ENCODE results near the gene SPG21. TPM values are rescaled to one million over a fixed set of nuclear protein-coding genes. Genes with fewer than 3 reads are reported as not detected.

SPG21 gene
- total RNA-seq, 1 donor from 2014 or later, result 45.3 TPM

- DNase-seq (ENCODE audit: missing footprints) (no peak), ATAC-seq (no peak)
- intact Hi-C loops (cut with DNase I), result no loop called here
These were observed 38.8 kb downstream of the SPG21 start for GRCh38 chr15:64950888-64951287.

- intact Hi-C loops (cut with DNase I), result no loop called here
- DNase-seq (ENCODE audit: missing footprints), result no peak
- ATAC-seq, result no peak
These were observed 40.1 kb downstream of the SPG21 start for GRCh38 chr15:64949383-64950186.

DNA sequence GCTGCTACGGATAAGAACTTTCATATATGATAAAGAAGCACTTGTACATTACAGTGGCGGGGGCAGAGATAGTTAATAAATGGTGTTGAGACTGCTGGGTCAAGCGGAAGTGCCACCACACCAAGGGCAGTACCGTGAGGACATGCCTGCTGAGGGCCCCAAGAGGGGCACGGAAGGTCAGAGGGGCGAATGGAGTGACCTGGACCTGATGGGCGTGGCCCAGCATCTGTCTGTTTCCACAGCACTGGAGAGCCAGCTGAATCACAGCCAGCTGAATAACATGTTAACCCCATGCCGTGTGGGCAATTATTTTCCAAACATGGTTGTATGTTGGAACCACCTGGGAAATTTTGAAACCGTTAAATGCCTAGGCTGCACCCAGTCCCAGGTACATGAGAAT is 40.8 kb downstream of the SPG21 start:
- ATAC-seq, result no peak
- intact Hi-C loops (cut with DNase I), result no loop called here
- no peak for DNase-seq (ENCODE audit: missing footprints)

GRCh38 chr15:64947211-64947610 is 42.5 kb downstream of the SPG21 start:
- intact Hi-C loops (cut with DNase I), result no loop called here
- no peak for ATAC-seq
- DNase-seq (ENCODE audit: missing footprints), result no peak

GRCh38 chr15:64944961-64945360 is 44.8 kb downstream of the SPG21 start:
- no peak for ATAC-seq
- DNase-seq (ENCODE audit: missing footprints), result no peak
- intact Hi-C loops (cut with DNase I), result no loop called here

- ATAC-seq, result no peak
- intact Hi-C loops (cut with DNase I), result no loop called here
- DNase-seq (ENCODE audit: missing footprints), result no peak
These were observed 46.0 kb downstream of the SPG21 start for GRCh38 chr15:64943512-64944225.

GRCh38 chr15:64942356-64942755 is 47.4 kb downstream of the SPG21 start:
- intact Hi-C loops (cut with DNase I), result no loop called here
- DNase-seq (ENCODE audit: missing footprints) (no peak), ATAC-seq (no peak)

GRCh38 chr15:64938192-64938591 is 51.5 kb downstream of the SPG21 start:
- no peak for DNase-seq (ENCODE audit: missing footprints)
- no peak for ATAC-seq
- intact Hi-C loops (cut with DNase I), result no loop called here

DNA sequence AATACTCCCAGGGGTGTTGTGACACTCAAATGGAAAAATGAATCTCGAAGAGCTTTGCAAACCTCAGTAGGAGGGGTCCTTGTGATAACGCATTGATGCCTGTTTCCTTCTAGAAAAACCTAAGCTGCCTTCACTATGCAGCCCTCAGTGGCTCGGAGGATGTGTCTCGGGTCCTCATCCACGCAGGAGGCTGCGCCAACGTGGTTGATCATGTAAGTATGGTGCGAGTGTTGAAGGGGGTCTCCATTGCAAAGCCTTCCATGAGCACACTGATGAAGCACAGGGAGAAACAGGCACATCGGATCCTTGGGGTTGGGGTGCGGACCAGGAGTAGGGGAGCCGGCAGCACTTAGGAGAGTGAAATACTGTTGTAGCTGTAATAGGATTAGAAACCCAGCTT is 55.7 kb downstream of the SPG21 start:
- DNase-seq (ENCODE audit: missing footprints) (no peak), ATAC-seq (no peak)
- intact Hi-C loops (cut with DNase I), result no loop called here

DNA sequence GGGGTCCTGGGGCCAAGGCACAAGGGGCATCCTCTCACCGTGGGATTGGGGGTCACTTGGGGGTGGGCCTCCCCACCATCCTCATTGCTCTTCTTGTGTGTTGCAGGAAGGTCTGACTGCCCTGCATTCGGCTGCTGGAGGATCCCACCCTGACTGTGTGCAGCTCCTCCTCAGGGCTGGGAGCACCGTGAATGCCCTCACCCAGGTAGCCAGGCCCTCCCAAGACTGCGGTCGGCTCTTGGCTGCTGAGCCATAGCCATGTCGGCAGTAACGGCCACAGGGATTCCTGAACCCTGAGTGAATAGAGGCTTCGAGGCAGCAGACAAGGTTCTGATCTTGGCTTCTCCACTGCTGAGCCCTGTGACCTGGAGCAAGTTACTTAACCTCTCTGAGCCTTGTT is 58.3 kb downstream of the SPG21 start:
- ATAC-seq (no peak), DNase-seq (ENCODE audit: missing footprints) (no peak)
- intact Hi-C loops (cut with DNase I), result no loop called here

- no peak for ATAC-seq
- intact Hi-C loops (cut with DNase I), result no loop called here
- DNase-seq (ENCODE audit: missing footprints), result no peak
These were observed 58.8 kb downstream of the SPG21 start for GRCh38 chr15:64930778-64931371.

DNA sequence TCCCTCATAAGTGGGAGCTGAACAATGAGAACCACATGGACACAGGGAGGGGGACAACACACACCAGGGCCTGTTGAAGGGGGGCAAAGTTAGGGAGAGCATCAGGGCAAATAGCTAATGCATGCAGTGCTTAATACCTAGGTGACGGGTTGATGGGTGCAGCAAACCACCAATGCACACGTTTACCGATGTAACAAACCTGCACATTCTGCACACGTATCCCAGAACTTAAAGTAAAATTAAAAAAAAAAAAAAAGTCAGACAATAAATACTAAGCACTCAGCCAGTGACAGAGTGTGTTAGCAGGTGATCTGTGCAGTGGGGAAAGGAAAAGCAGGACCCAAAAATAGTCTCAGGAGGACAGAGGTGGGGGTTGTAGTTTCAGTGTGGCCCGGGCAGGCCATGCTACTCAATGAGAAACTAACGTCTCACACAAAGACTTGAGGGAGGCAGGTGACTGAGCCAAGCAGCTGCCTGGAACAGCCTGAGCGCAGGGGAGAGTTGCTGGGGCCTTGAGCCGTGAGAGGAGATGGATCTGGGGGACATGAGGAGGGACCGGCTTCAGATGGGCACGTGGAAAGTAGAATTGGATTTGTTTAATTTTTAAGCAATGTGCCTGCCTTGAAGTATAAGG is 59.6 kb downstream of the SPG21 start:
- no peak for ATAC-seq

GRCh38 chr15:64928626-64929220 is 61.0 kb downstream of the SPG21 start:
- intact Hi-C loops (cut with DNase I), result no loop called here
- ATAC-seq (no peak), DNase-seq (ENCODE audit: missing footprints) (no peak)

More for the DNA sequence above, 59.6 kb downstream of the SPG21 start:
- no peak for DNase-seq (ENCODE audit: missing footprints)
- intact Hi-C loops (cut with DNase I), result no loop called here

- DNase-seq (ENCODE audit: missing footprints) (no peak), ATAC-seq (no peak)
- intact Hi-C loops (cut with DNase I), result no loop called here
These were observed 63.1 kb downstream of the SPG21 start for GRCh38 chr15:64926661-64927060.

GRCh38 chr15:64925335-64926330 is 64.1 kb downstream of the SPG21 start:
- DNase-seq (ENCODE audit: missing footprints) (no peak), ATAC-seq (no peak)
- intact Hi-C loops (cut with DNase I), result no loop called here

DNA sequence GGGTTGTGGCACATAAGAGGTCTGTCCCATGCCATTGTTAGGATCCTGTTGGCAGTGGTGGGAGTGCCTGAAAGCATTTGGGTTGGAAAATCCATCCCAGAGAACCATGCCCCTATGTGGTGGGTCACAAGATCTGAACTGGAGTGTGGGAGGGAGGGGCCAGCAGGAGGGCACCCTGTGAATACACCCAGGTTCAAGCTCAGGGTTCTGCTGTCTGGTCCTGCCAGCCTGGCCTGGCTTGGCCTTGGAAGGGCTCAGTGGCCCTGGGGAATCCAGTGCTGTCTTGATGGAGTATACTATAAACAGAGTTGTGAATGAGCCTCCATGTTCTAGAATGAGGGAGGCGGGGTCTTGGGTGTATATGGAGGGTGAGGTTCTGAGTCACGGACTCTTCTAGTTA is 66.2 kb downstream of the SPG21 start:
- DNase-seq (ENCODE audit: missing footprints), result no peak
- intact Hi-C loops (cut with DNase I), result no loop called here
- no peak for ATAC-seq

DNA sequence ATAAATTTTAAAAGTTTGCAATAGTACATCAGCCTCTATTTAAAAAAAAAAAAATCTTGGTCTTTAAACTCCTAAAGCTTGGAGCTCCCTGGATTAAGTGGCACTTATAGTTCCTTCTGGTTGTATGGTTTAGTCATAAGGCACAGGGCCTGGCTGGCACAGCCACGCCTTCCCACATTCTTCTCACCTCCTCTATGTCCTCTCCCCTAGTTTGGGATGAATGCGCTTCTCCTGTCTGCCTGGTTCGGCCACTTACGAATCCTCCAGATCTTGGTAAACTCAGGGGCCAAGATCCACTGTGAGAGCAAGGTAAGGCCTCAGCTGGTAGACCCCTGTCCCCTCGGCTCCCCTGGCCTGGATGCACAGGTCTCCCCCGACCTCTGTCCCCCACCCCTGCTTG is 68.0 kb downstream of the SPG21 start:
- ATAC-seq, result no peak
- intact Hi-C loops (cut with DNase I), result no loop called here
- DNase-seq (ENCODE audit: missing footprints), result no peak

DNA sequence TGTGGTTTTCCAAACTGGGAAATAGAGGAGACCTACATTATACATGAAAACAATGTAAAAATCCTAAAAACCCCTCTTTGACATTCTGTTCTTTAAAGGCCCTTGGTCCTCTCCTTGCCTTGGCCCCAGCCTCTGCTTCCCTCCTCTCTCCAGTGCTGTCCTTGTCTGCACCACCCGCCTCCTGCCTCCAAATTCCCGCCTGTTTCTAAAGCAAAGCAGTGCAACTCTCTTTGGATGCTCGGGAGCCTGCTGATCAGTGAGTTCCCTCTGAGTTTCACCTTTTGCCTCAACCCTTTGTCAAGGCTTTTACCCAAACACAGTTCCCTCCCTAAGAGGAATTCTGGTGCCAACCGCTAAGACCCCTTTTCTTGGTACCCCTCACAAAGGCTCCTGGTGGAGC is 70.0 kb downstream of the SPG21 start:
- DNase-seq (ENCODE audit: missing footprints) (no peak), ATAC-seq (no peak)
- intact Hi-C loops (cut with DNase I), result no loop called here
